NT2/D1 (cell line): Measurements from ENCODE around the gene NAV2.

Source experiments
- SUZ12 ChIP-seq: IDR thresholded peaks from 2 replicates; pipeline ENCODE4 v1.6.1; 2011; ENCODE audit not compliant: insufficient read length, insufficient read depth; ENCODE audit errors: extremely low read depth
- ZNF274 ChIP-seq: IDR thresholded peaks from 2 replicates; pipeline ENCODE4 v1.6.1; 2011; ENCODE audit warnings: mild to moderate bottlenecking, low read depth, low read length

- TF ChIP-seq SUZ12 (no peak), ZNF274 (no peak)
These were observed 292.2 kb downstream of the NAV2 start for GRCh38 chr11:20004866-20005265.
